GM18868 (cell line): Measurements from ENCODE around the gene CDCA4.
A peak's percentile ranks its signal among the peaks of the same experiment; 100 is the strongest.

Experiments used
- ATAC-seq: cut with Tn5 transposase; IDR thresholded peaks from one replicate; pipeline ENCODE4 v1.9.1; 2021; ENCODE audit warnings: mild to moderate bottlenecking, moderate library complexity; ENCODE audit not compliant: unreplicated experiment

CDCA4 gene

GRCh38 chr14:104993808-104994591 is 26.9 kb downstream of the CDCA4 start:
- ATAC-seq: no peak

- no peak for ATAC-seq
These were observed 27.6 kb downstream of the CDCA4 start for GRCh38 chr14:104993306-104993705.

GRCh38 chr14:104992501-104992900 is 28.4 kb downstream of the CDCA4 start:
- no peak for ATAC-seq

- ATAC-seq: no peak
These were observed 29.0 kb downstream of the CDCA4 start for GRCh38 chr14:104991896-104992230.

DNA sequence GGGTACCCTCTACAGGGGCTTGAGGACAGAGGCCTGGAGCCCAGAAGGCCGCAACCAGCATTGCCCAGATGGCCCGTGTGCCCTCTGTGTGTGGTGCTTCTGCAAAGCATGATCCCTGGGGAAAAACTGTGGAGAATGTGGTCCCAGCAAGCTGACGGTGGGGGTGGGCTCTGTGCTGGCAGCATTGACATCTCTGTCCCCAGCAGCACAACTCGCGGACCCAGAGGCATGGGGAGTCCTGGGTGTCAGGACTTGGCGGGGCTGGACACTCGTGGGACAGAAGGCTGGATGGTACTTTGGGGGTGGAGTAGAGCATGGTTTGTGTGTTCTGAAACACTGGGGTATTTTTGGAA is 31.0 kb downstream of the CDCA4 start:
- no peak for ATAC-seq

- no peak for ATAC-seq
These were observed 31.5 kb downstream of the CDCA4 start for GRCh38 chr14:104989236-104989950.

GRCh38 chr14:104986487-104987164 is 34.3 kb downstream of the CDCA4 start:
- ATAC-seq: no peak

DNA sequence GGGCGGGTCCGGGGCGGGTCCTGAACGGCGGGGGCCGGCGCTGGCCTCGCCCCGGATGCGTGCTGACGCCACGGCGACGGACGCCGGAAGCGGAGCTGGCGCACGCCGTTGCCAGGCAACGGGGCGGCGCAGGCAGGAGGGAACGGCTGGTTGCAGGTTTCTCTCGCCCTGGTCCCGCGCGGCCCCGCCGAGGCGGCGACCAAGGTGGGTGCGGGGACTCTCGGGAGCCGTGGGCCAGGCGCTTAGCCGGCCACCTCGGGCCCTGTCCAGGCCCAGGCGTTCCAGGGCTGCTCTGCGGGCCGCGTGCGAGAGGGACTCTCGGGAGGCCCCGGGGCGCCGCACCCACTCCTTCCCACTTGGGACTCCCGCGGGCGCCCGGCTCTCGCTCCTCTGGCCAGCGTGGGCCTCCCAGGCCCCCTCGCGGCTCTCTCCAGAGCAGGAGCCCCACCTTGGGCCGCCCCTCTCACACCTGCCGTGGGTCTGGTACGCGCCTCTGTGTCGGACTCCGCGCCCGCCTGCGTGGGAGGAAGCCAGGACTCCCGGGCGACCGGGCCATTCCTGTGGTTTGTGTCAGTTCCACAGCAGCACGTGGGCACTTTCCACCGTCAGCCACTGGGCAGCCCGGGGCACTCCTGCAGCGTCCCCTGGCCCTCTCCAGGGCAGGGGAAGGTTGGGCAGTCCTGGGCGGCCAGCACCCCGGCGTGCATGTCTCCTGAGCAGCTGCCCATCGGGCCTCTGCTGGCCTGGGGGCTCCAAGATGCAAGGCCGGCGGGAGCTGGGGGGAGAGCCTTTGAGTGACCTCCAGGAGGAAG is 35.0 kb downstream of the CDCA4 start, which contains the start of gene CLBA1:
CLBA1 (plus strand) TSS at position 114 of the 812 bp plus-strand sequence; CDS start at position 758, 644 bp downstream.
- ATAC-seq: peak; percentile 95

- no peak for ATAC-seq
These were observed 36.6 kb downstream of the CDCA4 start for GRCh38 chr14:104984056-104984894.

GRCh38 chr14:104983231-104983721 is 37.6 kb downstream of the CDCA4 start:
- ATAC-seq: no peak

DNA sequence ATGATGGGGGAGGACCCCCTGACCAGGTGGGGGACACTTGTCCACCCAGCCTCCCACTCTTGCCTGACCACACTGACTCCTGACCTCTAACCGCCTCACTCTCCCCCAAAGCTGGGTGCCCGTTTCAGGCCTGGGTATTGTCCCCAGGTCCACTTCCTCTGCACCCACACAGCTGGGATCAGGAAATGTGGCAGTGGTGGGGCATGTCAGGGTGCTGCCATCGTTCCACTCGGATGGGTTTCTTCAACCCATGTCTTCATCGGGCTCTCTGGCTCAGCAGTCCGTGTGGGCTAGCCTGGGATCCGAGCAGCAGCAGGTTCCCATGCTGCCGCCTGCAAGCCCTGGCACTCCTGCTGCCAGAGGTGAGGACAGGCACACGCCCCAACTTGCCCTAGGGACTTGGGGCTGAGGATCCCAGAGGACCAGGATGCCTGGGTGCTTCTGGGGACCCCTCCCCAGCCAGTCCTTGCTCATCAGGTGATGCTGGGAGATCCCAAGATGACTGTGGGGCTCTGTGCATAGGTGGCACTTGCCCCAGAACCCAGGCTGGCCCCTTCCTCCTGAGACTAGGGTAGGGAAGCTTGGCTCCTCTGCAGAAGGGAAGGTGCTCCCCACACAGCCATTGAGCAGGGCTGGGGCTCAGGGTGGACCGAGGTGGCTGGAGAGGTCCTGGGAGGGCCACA is 38.2 kb downstream of the CDCA4 start:
- no peak for ATAC-seq

DNA sequence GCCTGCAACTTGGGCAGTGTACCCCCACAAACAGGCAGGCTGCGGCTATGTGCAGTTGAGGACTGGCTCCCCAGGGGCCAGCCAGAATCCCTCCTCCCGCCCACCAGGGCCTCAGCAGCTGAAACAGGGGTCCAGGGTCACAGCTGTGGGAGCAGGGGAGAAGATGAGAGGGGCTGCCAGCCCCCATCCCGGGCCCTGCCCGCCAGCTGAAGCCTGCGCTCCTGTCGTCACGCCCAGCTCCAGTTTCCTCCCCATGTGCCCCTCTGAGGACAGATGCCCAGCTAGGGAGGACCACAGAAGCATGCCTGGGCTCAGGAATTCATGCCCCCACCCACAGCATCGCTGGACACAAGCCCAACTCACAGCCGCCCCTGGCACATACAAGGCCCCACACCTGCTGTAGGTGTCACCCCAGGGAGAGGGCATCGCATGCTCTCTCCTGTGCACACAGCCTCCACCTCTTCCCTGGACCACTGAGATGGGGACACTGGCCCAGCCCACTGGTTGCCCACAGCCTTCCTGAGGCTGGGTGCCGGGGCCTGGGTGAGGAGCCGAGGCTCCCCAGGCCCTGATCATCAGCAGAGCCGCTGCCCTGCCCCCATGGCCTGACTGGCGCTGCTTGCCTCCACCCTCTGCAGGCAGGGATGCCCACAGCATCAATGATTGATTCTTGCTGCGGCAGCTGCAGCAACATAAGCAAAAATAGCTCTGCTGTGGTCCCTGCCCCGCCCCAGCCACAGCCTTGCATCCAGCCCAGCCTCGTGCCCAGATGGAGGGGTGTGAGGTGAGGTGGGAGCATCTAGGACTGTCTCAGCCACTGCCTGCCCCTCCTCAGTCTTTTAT is 39.0 kb downstream of the CDCA4 start:
- no peak for ATAC-seq

- ATAC-seq: no peak
These were observed 40.0 kb downstream of the CDCA4 start for GRCh38 chr14:104980611-104981531.

DNA sequence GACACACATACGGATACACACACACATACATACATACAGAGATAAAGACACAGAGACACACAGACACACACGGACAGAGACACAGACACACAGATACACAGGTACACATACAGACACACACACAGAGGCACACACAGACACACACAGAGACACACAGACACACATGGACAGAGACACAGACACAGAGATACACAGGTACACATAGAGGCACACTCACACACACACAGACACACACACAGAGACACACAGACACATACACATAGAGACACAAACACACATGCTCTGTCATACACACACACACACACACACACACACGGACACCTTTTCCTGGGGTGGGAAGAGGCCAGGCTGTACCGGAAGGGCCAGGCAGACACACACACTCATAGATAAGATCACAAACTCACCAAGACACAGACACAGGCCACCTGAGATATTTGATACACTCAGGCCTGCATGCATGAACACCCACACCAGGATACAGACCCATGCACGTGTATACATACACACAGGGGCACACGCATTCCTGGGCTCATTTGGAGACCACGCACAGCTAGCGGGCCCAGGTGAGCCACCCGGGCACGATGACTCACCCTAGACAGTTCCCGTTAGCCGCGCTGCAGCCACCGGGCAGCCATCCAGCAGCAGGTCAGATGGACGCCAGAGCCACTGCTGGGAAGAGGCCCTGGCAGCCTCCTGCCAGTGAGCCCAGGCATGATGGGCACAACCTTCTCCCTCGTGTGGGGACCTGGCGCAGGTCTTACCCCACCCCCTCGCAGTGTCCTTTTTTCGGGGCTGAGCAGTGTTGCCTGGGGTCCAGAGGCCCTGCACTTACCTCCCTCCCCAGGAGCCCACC is 40.9 kb downstream of the CDCA4 start:
- no peak for ATAC-seq

DNA sequence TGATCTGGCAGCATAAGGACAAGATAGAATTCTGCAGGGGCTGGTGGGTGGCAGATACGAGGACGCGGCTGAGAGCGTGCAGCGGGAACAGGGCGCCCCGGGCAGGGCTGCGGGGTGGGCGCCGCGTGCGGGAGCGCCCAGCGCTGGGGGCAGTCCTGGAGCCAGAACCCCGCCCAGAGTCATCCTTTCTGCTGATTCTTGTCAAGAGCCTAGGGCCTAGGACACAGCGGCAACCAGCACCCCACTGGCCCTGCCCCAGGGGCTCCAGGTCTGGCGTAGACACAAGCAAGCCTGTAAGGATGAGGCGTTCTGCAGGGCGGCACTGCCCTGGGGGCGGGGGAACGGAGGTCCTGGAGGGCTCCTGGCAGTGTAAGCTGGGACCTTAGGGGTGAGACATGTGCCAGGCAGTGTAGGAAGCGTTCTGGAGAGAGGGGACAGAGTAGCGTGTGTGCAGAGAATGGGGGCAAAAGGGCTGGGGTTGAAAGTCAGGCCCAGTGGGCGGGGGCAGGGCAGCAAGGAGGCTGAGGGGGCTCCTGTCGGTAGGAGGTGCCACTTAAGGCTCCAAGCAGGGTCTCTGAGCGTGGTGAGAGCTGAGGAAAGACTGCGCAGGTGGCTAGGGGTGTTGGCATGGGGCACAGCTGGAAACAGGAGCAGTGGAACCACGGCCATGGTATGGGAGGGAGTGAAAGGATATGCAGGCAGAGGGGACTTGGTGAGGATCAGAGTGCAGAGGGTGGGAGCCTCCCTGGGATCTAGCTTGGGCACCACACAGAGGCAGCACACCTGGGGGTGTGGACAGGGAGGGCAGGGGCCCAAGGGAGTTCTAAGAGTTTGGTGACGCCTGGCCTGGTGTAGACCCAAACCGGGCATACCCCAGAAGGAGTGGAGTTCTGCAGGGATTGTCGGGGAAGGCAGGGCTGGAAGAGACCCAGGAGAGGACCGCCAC is 41.9 kb downstream of the CDCA4 start:
- ATAC-seq: no peak
